Stimulated activated CD4-positive, alpha-beta T cell treated with anti-CD3 and anti-CD28 coated beads, TNF-alpha, amount 100 ng/mL, for 24 hours (primary cell): ENCODE data around the gene EXOSC9.
A peak's percentile ranks its signal among the peaks of the same experiment; 100 is the strongest.
"Not testable (repeated sequence)": the region's sequence is repeated elsewhere in the genome, so short reads cannot be mapped to it uniquely, and the experiment has no call there.

Experiments used
- DNase-seq, 3 experiments: peaks; one replicate each; pipeline ENCODE4 v3.0.0-alpha.2; 2020; ENCODE audit warnings: low read depth in 3 of 3

Gene EXOSC9, protein sequence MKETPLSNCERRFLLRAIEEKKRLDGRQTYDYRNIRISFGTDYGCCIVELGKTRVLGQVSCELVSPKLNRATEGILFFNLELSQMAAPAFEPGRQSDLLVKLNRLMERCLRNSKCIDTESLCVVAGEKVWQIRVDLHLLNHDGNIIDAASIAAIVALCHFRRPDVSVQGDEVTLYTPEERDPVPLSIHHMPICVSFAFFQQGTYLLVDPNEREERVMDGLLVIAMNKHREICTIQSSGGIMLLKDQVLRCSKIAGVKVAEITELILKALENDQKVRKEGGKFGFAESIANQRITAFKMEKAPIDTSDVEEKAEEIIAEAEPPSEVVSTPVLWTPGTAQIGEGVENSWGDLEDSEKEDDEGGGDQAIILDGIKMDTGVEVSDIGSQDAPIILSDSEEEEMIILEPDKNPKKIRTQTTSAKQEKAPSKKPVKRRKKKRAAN

GRCh38 chr4:121800961-121801714 lies at the start of gene EXOSC9:
EXOSC9 (plus strand) TSS chr4:121801323; CDS start chr4:121801425, 102 bp downstream.
- DNase-seq = peak; percentile 90 to 91 (median 91)

DNA sequence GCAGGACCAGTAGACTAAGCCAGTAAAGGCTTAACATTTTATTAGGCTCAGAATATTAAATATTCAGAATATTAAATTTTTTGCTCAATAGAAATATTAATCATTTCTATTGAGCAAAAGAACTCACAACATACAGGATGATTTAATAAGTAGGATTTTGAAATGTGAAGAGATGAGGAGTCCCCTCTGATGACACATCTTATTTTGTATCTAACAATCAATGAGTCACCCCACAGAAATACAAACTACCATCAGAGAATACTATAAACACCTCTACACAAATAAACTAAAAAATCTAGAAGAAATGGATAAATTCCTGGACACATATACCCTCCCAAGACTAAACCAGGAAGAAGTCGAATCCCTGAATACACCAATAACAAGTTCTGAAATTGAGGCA lies 49.0 kb upstream of the EXOSC9 start:
- DNase-seq = not testable (repeated sequence)

- DNase-seq = no peak
These were observed 42.1 kb upstream of the EXOSC9 start for GRCh38 chr4:121758925-121759568.

- no peak for DNase-seq
These were observed 40.9 kb upstream of the EXOSC9 start for GRCh38 chr4:121760205-121760604.

- DNase-seq = no peak
These were observed 36.8 kb upstream of the EXOSC9 start for GRCh38 chr4:121764303-121764701.

DNA sequence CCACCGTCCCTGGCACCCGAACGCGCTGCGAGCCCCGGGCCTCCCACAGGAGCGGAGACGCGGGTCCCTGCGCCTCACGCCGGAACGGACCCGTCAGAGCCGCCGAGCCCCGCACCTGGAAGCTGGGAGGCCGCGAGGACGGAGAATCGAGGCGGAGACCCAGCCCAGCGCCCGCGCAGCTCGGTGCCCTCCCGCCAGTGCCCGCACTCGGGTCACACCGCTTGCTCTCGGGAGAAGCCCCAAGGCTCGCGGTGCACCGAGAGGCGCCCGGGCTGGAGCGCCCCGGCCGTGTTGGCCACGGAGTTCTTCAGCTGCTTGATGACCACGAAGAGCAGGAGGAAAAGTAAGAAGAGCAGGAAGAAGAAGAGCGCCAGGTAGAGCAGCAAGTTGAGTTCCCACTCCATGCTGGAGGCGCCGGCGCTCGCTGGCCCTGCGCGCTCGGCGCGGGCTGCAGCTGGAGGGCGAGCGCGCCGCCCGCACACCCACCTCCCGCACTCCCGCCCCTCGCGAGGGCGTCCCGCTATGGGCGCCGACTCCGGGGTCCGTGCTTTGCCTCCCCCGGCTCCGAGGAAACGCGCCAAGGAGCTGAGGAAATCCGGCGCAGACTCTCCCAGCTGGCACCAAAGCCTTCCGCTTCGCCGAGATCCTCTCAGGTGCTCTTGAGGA lies 36.3 kb upstream of the EXOSC9 start, which contains the start of gene SMIM43:
Gene SMIM43 (minus strand): TSS at position 463 of the 666 bp plus-strand sequence. CDS start 59 bp downstream, at position 404.
- no peak for DNase-seq

- no peak for DNase-seq
These were observed 35.8 kb upstream of the EXOSC9 start for GRCh38 chr4:121765368-121765705.

- DNase-seq = no peak
These were observed 35.1 kb upstream of the EXOSC9 start for GRCh38 chr4:121765971-121766538.

DNA sequence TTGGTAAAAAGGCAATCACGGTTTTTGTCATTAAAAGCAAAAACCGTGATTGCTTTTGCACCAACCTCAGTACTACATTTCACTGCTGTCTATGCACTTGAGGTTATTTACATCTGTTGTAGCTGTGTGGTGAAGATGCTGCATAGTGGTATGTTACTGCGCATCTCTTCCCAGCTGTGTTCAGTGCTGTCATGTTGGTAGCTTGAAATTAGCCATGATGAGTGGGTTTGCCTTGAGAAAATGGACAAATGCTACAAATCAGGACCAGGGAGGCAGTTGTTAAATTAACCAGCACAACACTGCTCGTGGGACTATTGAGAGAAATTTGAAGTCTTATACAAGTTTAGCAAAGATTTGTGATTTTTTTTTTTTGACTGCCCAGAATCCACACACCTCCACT lies 34.0 kb upstream of the EXOSC9 start:
- no peak for DNase-seq

DNA sequence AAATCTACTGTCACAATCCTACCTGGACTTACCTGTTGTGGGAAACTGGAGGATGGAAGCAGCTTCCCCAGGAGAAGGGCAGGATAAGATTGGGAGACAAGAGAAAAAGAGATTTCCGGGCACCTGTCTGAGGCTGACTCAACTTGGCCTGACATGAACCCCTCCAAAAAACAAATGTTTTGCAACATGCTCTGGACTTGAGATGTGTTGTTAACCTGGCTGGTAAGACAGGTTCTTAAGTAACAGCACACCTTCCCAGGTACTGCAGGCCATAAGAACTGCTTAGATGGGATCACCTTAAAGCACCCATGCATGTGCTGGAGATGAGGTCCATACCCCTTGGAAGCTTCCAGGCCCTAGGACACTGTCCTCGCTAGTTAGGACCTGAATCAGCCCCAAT lies 31.8 kb upstream of the EXOSC9 start:
- DNase-seq = no peak

DNA sequence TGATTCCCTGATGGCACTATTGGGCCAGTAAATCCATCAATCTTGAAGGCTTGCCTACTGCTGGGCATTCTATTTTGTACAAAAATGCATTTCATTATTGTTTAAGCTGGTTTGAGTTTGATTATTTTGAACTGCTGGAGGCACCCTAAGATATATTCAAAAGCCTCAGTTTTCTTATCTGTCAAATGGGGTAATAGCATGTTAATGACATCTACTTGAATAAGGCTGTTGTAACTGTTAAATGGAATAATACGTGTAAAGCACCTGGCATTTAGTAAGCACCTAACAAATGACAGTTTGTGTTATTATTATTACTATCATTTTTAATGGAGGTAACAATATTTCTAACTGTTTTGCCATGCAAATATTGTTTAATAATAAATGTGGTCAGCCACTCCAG lies 29.3 kb upstream of the EXOSC9 start:
- no peak for DNase-seq

GRCh38 chr4:121773883-121774282 lies 27.2 kb upstream of the EXOSC9 start:
- DNase-seq = no peak

DNA sequence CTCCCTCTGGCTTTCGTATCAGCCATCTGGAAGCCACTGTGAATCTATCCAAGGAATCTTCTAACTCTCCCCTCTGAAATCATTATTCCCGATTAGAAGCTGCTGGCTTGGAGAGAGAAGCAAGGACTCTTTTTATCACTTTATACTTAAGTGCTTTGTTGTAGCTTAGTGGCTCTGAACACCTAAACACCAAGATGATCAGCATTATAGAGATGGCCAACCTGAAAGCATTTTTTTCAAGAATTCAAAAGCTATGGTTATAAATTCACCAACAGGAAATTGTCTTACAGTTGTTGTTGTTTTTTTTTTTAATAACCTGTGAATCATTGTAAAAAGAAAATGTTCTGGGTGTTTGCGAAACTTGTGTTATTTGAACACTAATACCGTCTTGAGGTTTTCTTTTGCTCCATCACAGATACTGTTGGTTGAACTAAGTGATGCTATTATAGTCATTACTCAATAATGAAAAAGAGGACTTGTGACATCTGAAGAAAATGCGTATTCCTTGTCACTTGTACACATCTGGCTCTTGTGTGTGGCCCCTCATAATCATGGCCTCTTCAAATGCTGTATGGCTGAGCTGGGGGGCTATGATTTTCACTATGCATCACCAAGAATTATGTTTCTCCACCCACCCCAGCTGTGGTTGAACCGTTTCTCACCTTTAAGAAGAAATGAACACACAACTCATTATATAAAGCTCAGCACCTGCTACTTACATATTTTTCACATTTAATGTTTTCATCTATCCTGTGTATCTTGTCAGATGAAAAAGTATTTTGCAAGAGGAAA lies 24.3 kb upstream of the EXOSC9 start:
- no peak for DNase-seq

GRCh38 chr4:121777625-121778024 lies 23.5 kb upstream of the EXOSC9 start:
- no peak for DNase-seq

GRCh38 chr4:121778991-121779628 lies 22.0 kb upstream of the EXOSC9 start:
- no peak for DNase-seq

- no peak for DNase-seq
These were observed 17.9 kb upstream of the EXOSC9 start for GRCh38 chr4:121783210-121783609.

- no peak for DNase-seq
These were observed 16.7 kb upstream of the EXOSC9 start for GRCh38 chr4:121784401-121784800.

- no peak for DNase-seq
These were observed 16.1 kb upstream of the EXOSC9 start for GRCh38 chr4:121784975-121785374.

- no peak for DNase-seq
These were observed 15.6 kb upstream of the EXOSC9 start for GRCh38 chr4:121785479-121785878.

DNA sequence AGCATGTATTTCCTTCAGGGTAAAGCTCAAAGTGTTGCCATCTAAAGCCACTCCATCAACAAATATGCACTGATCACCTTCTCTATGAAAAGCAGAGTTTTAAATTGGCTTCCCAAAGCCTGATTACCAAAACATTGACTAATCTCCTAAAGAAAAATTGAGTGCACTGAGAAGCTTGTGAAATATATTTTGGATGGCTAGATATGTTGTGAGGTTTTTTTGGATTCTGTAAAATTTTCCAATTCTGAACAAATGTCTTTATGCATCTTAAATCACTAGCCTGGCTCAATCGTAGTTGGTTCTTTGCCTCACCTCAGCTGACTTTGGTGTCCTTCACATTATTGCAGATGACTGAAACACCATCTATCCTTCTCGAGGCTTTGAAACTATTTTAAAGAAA lies 14.9 kb upstream of the EXOSC9 start:
- DNase-seq = no peak
